Choroid plexus epithelial cell (primary cell): Measurements from ENCODE around the gene GPR37.

ENCODE experiments used
- DNase-seq: peaks from one replicate; pipeline ENCODE4 v3.0.0-alpha.2; 2010; ENCODE audit warnings: low read depth
- H3K4me3 ChIP-seq: 2 replicates; pipeline ENCODE4 v1.5.1; 2011; ENCODE audit warnings: low read depth, mild to moderate bottlenecking, control low read depth, low read length, moderate library complexity
- CTCF ChIP-seq: conservative IDR thresholded peaks from 2 replicates; pipeline ENCODE4 v1.5.1; 2011; ENCODE audit warnings: low read depth, mild to moderate bottlenecking, control low read depth, inconsistent platforms, low read length, moderate library complexity

GPR37 gene

GRCh38 chr7:124762611-124763143 is 2.9 kb downstream of the GPR37 start:
- no peak for DNase-seq
- TF ChIP-seq CTCF = no peak
- no peak overlapping the region for H3K4me3 ChIP-seq

- no peak for DNase-seq
- no peak overlapping the region for H3K4me3 ChIP-seq
- no peak for TF ChIP-seq CTCF
These were observed 4.4 kb downstream of the GPR37 start for GRCh38 chr7:124761164-124761715.

- no peak overlapping the region for H3K4me3 ChIP-seq
- no peak for DNase-seq
- no peak for TF ChIP-seq CTCF
These were observed 7.3 kb downstream of the GPR37 start for GRCh38 chr7:124758327-124758726.

GRCh38 chr7:124754576-124755268 is 10.9 kb downstream of the GPR37 start:
- H3K4me3 ChIP-seq = no peak overlapping the region
- no peak for TF ChIP-seq CTCF
- no peak for DNase-seq

DNA sequence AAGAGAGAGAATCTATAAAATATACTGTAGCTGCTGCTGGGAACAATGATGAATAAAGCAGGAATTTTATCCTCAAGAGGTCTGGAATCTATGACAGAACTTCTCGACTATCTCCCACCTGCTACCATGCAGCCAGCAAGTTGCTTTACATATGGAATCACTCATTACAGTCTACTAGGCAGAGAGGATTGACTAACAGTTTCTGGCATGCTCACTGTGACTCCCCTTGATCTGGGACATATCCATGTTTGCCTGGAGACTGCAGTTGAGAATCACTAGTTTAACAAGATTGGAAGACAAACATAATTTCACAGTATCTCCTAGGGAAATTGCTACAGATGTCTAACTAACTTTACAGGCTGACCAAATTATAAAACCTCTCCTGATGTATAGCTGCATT is 13.3 kb downstream of the GPR37 start:
- H3K4me3 ChIP-seq = no peak overlapping the region
- DNase-seq = peak; percentile 21
- TF ChIP-seq CTCF = no peak

GRCh38 chr7:124751027-124751426 is 14.6 kb downstream of the GPR37 start:
- DNase-seq = no peak
- no peak for TF ChIP-seq CTCF
- no peak overlapping the region for H3K4me3 ChIP-seq

GRCh38 chr7:124747072-124747471 is 18.5 kb downstream of the GPR37 start:
- no peak for TF ChIP-seq CTCF
- no peak overlapping the region for H3K4me3 ChIP-seq
- no peak for DNase-seq
